OCI-LY1 (cell line): ENCODE results near the gene TLE3.
"Not testable (repeated sequence)": the region's sequence is repeated elsewhere in the genome, so short reads cannot be mapped to it uniquely, and the experiment has no call there.

ENCODE experiments used
- H2AFZ ChIP-seq: fragments of 200-600 bp; sonication (generic), shearing (Covaris generic); 2 replicates; pipeline ENCODE4 v1.6.0; 2014; ENCODE audit warnings: antibody characterized with exemption, mild to moderate bottlenecking, low read length
- H3F3A ChIP-seq: fragments of 200-600 bp; sonication (generic), shearing (Covaris generic); 2 replicates; pipeline ENCODE4 v1.6.0; 2014; ENCODE audit warnings: mild to moderate bottlenecking, antibody characterized with exemption, low read length, moderate library complexity; ENCODE audit not compliant: insufficient read depth
- H3K27ac ChIP-seq: fragments of 200-600 bp; sonication (generic); 2 replicates; pipeline ENCODE4 v1.5.1; 2014; ENCODE audit warnings: low read length, mixed run types, mild to moderate bottlenecking, low read depth; ENCODE audit not compliant: poor library complexity, severe bottlenecking
- H3K27me3 ChIP-seq: fragments of 200-600 bp; sonication (generic); 2 replicates; pipeline ENCODE4 v1.6.0; 2014; ENCODE audit warnings: antibody characterized with exemption, mild to moderate bottlenecking, low read length, moderate library complexity; ENCODE audit not compliant: insufficient read depth
- H3K36me3 ChIP-seq: fragments of 200-600 bp; sonication (generic); 2 replicates; pipeline ENCODE4 v1.6.1; 2014; ENCODE audit warnings: mild to moderate bottlenecking, antibody characterized with exemption, low read length, moderate library complexity, mixed read lengths; ENCODE audit not compliant: insufficient read depth
- H3K4me1 ChIP-seq: fragments of 200-600 bp; sonication (generic); 2 replicates; pipeline ENCODE4 v1.5.1; 2014; ENCODE audit warnings: mild to moderate bottlenecking, low read length, moderate library complexity; ENCODE audit not compliant: insufficient read depth, severe bottlenecking
- H3K4me2 ChIP-seq: fragments of 200-600 bp; sonication (generic), shearing (Covaris generic); 2 replicates; pipeline ENCODE4 v1.6.1; 2014; ENCODE audit warnings: low read length
- H3K4me3 ChIP-seq: fragments of 200-600 bp; sonication (generic); 2 replicates; pipeline ENCODE4 v1.5.1; 2014; ENCODE audit warnings: low read length, low read depth, mild to moderate bottlenecking, mixed read lengths; ENCODE audit not compliant: poor library complexity, severe bottlenecking
- H3K79me2 ChIP-seq: fragments of 200-600 bp; shearing (Covaris generic); 2 replicates; pipeline ENCODE4 v1.6.1; 2016; ENCODE audit warnings: mixed run types, low read length, mixed read lengths; ENCODE audit not compliant: insufficient read depth
- H3K9ac ChIP-seq: fragments of 200-600 bp; sonication (generic), shearing (Covaris generic); 2 replicates; pipeline ENCODE4 v1.6.1; 2014; ENCODE audit warnings: mild to moderate bottlenecking, low read length, mixed read lengths
- H3K9me2 ChIP-seq: fragments of 200-600 bp; sonication (generic), shearing (Covaris generic); 2 replicates; pipeline ENCODE4 v1.6.1; 2014; ENCODE audit warnings: low read depth, mild to moderate bottlenecking, low read length, mixed read lengths
- H3K9me3 ChIP-seq: fragments of 200-600 bp; shearing (Covaris generic); 2 replicates; pipeline ENCODE4 v1.6.1; 2014; ENCODE audit warnings: low read length, mixed read lengths
- H4K20me1 ChIP-seq: fragments of 200-600 bp; sonication (generic), shearing (Covaris generic); 2 replicates; pipeline ENCODE4 v1.6.0; 2016; ENCODE audit warnings: mild to moderate bottlenecking, low read length; ENCODE audit not compliant: insufficient read depth
- EZH2 ChIP-seq: fragments of 200-600 bp; sonication (generic), shearing (Covaris generic); IDR thresholded peaks from 2 replicates; pipeline ENCODE4 v1.8.0; 2017; ENCODE audit warnings: borderline replicate concordance, mixed run types, mild to moderate bottlenecking, antibody characterized with exemption, low read length, moderate library complexity, mixed read lengths
- TF ChIP-seq, protein P1 (sequence below): fragments of 200-600 bp; sonication (generic), shearing (Covaris generic); IDR thresholded peaks from 2 replicates; pipeline ENCODE4 v1.5.1; 2017; ENCODE audit warnings: mild to moderate bottlenecking, antibody characterized with exemption, low read length, moderate library complexity, mixed read lengths

TLE3 gene

DNA sequence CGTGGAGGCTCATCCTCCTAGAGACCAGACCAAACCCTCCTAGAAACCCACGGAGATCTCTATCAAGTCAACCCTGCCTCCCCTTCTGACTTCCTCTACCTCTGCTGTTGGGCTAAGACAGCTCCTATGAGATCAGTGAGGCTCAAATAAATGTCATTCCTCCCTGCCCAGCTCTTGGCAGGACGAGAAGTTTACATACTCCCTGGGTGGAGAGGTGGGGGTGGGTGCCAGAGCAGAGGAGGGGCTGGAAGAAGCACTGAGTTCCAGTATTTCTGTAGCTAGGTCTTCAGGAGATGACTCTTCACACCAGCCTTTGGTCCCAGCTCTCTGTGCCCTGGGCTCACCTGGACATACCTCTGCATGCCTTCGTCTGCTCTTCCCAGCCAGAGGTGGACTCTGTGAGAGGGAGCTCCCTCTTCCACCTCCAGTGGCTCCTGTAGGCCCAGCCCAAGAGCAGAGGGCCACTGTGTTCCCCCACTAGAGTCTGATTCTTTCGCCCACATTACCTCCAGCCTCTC is 42.4 kb upstream of the TLE3 start:
- no peaks in the 10 kb centered on the region for H3K36me3 ChIP-seq
- no peaks in the 10 kb centered on the region for H3K9me2 ChIP-seq
- H3K4me3 ChIP-seq = no peak overlapping the region
- H3K27me3 ChIP-seq = peaks cover 5% of the 10 kb centered on the region; the same call in 1 of the 2 replicates
- no peaks in the 10 kb centered on the region for H3K79me2 ChIP-seq
- TF ChIP-seq EZH2 = no peak
- TF ChIP-seq, protein P1, sequence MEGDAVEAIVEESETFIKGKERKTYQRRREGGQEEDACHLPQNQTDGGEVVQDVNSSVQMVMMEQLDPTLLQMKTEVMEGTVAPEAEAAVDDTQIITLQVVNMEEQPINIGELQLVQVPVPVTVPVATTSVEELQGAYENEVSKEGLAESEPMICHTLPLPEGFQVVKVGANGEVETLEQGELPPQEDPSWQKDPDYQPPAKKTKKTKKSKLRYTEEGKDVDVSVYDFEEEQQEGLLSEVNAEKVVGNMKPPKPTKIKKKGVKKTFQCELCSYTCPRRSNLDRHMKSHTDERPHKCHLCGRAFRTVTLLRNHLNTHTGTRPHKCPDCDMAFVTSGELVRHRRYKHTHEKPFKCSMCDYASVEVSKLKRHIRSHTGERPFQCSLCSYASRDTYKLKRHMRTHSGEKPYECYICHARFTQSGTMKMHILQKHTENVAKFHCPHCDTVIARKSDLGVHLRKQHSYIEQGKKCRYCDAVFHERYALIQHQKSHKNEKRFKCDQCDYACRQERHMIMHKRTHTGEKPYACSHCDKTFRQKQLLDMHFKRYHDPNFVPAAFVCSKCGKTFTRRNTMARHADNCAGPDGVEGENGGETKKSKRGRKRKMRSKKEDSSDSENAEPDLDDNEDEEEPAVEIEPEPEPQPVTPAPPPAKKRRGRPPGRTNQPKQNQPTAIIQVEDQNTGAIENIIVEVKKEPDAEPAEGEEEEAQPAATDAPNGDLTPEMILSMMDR = no peak
- H3K4me2 ChIP-seq = no peak overlapping the region
- no peak overlapping the region for H2AFZ ChIP-seq
- no peak overlapping the region for H3K9ac ChIP-seq
- no peaks in the 10 kb centered on the region for H3K9me3 ChIP-seq
- H4K20me1 ChIP-seq = no peaks in the 10 kb centered on the region
- H3K27ac ChIP-seq = no peak overlapping the region
- no peaks in the 10 kb centered on the region for H3F3A ChIP-seq
- H3K4me1 ChIP-seq = no peaks in the 10 kb centered on the region

- no peak overlapping the region for H3K4me3 ChIP-seq
- no peaks in the 10 kb centered on the region for H3F3A ChIP-seq
- peaks cover 9% of the 10 kb centered on the region; the same call in 1 of the 2 replicates for H3K27me3 ChIP-seq
- no peak overlapping the region for H3K27ac ChIP-seq
- TF ChIP-seq, protein P1 = no peak
- TF ChIP-seq EZH2 = no peak
- H3K79me2 ChIP-seq = no peaks in the 10 kb centered on the region
- H4K20me1 ChIP-seq = no peaks in the 10 kb centered on the region
- no peak overlapping the region for H3K9ac ChIP-seq
- no peak overlapping the region for H2AFZ ChIP-seq
- no peak overlapping the region for H3K4me2 ChIP-seq
- H3K9me2 ChIP-seq = no peaks in the 10 kb centered on the region
- no peaks in the 10 kb centered on the region for H3K4me1 ChIP-seq
- no peaks in the 10 kb centered on the region for H3K9me3 ChIP-seq
- H3K36me3 ChIP-seq = no peaks in the 10 kb centered on the region
Measured at GRCh38 chr15:70137967-70138366, 40.2 kb upstream of the TLE3 start.

- not testable (repeated sequence) for H3K9me3 ChIP-seq, H2AFZ ChIP-seq, H3K27ac ChIP-seq, H3K79me2 ChIP-seq, H3K36me3 ChIP-seq, H3K4me2 ChIP-seq, H3F3A ChIP-seq, H4K20me1 ChIP-seq, H3K9me2 ChIP-seq, H3K27me3 ChIP-seq, H3K9ac ChIP-seq, H3K4me3 ChIP-seq, H3K4me1 ChIP-seq
Measured at GRCh38 chr15:70137021-70137420, 39.3 kb upstream of the TLE3 start.

DNA sequence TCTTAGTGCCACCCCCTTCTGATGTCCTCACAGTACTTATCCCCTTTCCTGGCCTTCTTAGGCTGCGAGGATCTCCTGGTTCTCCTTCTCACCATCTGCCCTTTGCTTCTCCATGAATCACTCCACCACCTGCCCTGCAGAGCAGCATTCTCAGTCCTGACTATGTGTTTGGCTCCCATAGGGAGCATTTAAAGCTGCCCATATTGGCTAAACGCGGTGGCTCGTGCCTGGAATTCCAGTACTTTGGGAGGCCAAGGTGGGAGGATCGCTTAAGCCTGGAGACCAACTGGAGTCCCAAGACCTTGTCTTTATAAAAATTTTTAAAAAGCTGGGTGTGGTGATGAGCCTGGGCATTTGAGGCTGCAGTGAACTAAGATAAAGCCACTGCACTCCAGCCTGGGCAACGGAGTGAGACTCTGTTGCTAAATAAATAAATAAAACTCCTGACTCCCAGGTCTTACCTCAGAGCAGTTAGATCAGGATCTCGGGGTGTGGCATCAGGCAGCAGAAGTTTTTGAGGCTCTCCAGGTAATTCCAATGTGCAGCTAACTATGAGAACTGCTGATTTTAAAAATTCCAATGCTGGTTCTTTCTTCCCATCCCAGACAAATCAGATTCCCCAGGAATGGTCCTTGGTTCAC is 36.2 kb upstream of the TLE3 start:
- Histone ChIP-seq H3K4me1 (no peaks in the 10 kb centered on the region), H3K9me2 (no peaks in the 10 kb centered on the region), H3K9me3 (no peaks in the 10 kb centered on the region), H3K9ac (no peak overlapping the region), H3K4me2 (no peak overlapping the region), H3K79me2 (no peaks in the 10 kb centered on the region), H3K27ac (no peak overlapping the region), H4K20me1 (no peaks in the 10 kb centered on the region), H2AFZ (no peak overlapping the region), H3K36me3 (no peaks in the 10 kb centered on the region), H3K4me3 (no peak overlapping the region), H3F3A (no peaks in the 10 kb centered on the region), H3K27me3 (peaks cover 15% of the 10 kb centered on the region; the same call in 1 of the 2 replicates)
- TF ChIP-seq, protein P1 = no peak
- no peak for TF ChIP-seq EZH2
